AG08396 (cell line): ENCODE measurements around the gene KRTAP5-6.
"Not testable (repeated sequence)": the region's sequence is repeated elsewhere in the genome, so short reads cannot be mapped to it uniquely, and the experiment has no call there.

ENCODE experiments used
- DNase-seq: peaks from one replicate; pipeline ENCODE4 v3.0.0; 2012; ENCODE audit warnings: low spot score, mixed read lengths

KRTAP5-6 gene

DNA sequence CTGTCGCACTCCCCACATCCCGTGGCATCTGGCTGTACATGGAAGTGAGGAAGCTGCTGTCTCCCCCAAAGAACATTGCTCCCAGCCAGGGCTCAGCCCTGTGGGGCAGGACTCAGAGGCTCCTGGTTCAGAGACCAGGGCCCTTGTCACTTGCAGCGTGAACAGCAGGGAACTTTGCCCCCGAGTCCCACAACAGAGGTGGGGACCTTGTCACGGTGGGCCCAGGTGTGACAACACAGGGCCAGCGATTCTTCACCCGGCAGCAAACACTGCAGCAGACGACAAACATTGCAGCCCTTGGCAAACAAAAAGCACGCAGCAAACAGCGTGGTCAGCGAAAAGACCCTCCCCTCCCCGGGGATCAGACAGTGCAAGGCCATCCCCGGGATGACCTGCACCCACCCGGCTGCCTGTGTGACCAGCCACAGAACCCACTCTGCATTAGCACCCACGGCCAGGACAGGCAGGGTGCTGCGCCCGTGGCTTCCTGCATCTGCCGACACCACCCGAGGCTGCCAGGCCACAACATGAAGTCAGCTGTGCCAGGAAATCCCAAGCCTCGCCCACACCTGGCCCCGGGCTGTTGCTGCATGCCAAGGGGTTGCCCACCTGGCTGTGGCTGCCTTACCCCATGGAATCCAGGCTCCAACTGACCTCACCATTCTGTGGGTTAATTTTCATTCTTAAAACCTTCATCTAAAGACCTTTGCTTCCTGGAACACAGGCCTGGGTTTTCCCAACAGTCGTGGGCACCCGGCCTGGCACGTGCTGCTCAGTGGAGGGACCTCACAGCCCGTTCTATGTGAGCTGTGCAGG lies 35.3 kb upstream of the KRTAP5-6 start:
- DNase-seq, result not testable (repeated sequence)

DNA sequence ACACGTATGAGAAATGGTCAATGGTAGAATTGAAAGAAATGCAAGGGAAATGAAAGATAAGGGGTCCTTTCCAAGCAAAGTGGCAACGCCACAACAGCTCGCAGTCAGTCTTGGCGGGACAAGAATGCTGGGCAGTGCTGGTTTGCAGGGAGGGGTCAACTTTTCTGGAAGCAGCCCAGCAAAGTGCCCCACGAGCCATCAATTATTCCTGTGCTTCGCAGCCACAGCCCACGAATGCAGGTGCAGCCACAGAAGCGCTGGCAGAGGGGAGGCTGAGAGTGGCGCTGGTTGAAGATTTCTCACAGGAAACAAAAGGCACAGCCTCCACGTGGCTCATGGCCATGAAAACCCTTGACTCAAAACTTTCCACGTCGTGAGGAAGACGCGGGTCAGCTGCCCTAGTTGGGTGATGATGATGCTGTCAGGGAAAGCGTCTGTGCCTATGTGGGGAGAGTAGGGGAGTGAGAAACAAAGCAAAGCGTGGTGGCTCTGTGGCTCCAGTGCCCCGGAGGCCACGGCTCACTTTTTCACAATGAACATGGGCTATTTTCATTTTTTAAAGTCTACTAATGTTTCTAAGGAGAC lies 34.2 kb upstream of the KRTAP5-6 start:
- not testable (repeated sequence) for DNase-seq

DNA sequence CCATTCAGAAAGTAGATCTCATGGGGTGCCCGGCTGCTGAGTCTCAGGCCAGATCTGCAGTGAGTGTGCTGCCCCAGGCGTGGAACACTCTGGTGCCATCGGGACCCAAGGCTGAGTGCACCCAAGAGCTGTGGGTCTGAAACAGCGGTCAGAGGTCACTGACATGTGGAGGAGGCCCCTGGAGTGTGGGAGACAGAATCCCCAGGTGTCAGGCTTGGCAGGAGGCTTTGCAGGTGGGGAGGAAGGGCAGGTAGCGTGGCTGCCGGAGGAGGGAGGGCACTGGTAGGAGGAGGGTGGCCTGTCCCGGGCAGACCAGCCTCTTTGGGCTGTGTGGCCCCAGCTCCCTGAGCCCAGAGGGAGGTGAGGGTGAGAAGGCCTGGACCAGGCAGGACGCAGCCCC lies 31.7 kb upstream of the KRTAP5-6 start:
- no peak for DNase-seq

DNA sequence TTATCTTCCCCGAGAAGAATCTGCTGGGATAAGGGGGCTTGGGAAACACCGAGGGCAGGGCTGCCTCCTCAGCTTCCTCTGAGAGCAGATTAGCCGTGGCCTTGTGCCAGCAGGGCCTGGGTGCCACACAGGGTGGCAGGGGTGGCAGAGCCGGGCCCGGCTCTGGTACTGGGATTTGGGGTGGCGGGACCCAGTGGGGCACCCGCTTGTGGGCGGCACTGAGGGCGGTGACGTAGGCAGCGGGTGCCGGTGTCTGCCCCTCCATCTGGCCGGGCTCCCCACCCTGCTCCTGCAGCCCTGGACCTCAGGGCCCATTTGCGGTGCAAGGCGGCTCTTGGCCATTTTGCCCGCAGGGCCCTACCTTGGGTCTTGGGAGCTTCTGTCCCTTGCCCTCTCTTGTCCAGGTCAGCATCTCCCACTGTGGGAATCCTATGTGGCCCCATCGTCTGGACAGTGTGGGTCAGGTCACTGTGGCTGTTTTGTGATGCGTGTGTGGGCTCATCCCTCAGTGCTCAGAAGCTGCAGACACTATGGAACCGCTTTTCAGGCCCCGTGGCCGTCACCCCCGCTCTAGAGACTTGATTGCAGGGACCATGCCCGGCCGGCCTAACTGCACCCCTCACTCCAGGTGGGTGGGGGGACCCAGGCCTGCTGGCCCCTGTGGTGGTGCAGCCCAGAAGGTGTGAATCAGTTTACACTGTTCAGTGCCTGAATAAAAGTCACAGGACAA lies 29.7 kb upstream of the KRTAP5-6 start:
- no peak for DNase-seq

DNA sequence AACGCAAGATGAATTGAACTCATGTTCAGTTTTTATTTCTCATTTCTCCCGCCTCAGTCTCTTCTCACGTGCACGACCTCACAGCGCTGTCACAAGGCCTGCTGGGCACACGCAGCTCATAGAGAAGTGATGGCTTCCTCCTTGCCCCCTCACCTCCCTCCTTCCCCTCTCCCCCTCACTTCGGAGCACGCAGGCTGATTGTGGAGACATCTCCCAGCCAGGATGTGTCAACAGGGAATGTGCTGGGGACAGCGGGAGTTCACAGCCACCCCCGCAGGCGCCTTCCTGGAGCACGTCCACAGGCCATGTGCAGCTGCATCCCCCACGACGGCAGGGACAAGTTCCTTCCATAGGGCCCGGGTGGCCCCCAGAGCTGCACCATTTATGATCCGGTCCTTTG lies 29.1 kb upstream of the KRTAP5-6 start:
- DNase-seq, result no peak

DNA sequence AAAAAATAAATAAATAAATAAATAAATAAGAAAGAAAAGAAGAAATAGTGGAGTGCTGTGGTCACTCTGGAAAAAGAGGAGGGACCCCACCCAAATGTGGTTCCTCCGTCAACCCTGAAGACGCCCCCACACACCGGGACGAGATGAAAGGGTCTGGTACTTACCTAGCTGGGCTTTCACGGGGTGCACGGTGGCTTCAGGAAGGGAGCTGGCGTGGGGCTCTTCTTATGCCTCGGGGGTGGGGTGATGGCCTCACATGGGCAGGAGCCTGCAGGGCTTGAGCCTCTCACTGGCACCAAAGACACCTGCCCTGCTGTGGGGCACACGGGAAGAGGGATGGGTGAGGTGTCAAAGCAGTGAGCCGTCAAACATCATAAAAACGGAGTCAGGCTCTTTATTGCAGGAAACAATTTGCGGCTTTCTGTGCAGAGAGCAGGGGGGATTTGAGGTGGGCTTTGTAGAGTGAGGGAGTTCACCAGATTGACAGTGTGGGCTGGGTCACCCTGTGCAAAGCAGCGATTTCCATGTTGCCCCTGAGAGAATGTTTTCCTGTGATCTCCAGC lies 28.0 kb upstream of the KRTAP5-6 start:
- DNase-seq, result no peak

DNA sequence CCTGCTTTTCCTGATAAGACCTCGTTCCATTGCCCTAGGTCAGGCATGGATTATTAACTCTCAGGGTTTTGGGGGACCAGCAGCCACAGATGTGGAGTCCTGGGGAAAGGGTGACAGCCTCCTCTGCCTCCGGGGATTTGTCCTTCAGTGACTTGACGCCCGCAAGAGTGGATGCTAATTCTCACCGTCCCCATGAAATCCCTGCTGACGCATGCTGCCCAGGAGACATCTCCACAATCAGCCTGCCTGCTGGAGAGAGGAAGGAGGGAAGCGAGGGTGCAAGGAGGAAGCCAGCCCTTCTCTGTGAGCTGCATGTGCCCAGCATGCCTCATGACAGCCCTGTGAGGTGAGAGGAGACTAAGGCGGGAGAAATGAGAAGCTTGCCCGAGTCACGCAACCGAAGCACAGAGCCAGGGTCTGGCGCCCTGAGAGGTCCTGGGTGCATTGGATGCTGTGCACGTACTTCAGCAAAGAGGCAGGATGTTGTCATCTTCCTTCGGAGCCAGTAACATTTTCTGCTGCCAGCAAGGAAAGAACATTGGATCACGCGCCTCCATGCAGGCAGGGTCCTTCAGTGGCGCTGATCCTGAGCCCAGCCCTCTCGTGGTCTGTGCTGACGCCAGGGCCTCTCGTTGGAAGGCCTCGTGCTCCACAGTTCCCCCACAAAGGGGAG lies 27.3 kb upstream of the KRTAP5-6 start:
- no peak for DNase-seq

DNA sequence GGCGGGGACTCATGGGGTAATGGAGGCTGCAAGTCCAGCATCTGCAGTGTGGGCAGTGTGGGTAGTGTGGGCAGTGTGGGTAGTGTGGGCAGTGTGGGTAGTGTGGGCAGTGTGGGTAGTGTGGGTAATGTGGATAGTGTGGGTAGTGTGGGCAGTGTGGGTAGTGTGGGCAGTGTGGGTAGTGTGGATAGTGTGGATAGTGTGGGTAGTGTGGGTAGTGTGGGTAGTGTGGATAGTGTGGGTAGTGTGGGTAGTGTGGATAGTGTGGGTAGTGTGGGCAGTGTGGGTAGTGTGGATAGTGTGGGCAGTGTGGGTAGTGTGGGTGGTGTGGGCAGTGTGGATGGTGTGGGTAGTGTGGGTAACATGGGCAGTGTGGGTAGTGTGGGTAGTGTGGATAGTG lies 26.5 kb upstream of the KRTAP5-6 start:
- DNase-seq, result not testable (repeated sequence)

DNA sequence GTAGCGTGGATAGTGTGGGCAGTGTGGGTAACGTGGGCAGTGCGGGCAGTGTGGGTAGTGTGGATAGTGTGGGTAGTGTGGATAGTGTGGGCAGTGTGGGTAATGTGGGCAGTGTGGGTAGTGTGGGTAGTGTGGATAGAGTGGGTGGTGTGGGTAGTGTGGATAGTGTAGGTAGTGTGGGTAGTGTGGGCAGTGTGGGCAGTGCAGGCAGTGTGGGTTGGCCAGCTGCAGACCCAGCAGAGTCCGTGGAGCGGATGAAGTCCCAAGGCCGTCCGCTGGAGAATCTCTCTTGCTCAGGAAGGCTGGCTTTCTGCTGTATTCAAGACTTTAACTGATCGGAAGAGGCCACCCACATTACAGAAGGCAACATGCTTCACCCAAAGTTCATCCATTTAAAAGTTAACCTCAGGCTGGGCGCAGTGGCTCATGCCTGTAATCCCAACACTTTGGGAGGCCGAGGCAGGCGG lies 26.1 kb upstream of the KRTAP5-6 start:
- DNase-seq, result no peak

DNA sequence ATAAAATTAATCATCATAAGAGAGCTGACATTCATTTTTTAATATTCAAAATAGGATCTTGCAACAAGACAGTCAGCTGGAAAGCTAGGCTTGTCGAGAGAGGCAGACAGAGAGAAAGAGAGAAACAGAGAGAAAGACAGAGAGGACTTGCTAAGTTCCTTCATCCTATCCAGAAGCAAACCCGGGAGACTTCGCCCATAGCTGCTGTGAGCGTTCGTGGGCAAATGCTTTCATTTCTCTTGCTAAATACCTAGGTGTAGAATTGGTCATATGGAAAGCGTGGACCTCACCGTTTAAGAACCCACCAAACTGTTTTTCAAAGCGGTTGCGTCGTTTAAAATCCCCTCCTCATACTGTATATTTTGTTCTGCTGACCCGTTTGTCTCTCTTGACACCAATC lies 25.3 kb upstream of the KRTAP5-6 start:
- no peak for DNase-seq

DNA sequence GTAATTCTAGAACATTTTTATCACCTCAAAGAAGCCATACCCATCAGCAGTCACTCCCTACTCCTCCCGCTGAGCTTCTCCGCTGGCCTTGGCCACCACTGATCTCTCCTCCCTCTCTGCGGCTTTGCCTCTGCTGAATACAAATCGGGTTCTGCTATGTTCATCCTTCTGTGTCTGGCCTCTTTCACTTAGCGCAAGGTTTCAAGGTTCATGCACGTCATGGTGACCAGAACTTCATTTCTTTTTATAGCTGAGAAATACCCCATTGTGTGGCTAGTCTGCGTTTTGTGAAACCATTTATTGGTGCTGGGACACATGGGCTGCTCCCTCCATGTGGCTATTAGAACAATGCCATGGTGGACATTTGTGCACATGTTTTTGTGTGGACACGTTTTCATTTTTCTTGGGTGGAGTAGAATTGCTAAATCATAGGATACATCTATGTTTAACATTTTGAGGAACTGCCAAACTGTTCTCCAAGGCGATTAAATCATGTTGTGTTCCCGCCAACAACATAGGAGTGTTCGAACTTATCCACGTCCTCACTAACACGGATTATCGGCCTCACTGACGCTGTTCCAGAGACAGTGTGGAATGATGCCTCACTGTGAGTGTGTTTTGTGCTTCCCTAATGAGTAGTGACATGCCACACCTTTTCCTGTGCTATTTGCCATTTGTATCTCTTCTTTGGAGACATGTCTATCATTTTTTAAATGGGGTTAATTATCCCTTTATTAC lies 24.2 kb upstream of the KRTAP5-6 start:
- DNase-seq, result no peak

DNA sequence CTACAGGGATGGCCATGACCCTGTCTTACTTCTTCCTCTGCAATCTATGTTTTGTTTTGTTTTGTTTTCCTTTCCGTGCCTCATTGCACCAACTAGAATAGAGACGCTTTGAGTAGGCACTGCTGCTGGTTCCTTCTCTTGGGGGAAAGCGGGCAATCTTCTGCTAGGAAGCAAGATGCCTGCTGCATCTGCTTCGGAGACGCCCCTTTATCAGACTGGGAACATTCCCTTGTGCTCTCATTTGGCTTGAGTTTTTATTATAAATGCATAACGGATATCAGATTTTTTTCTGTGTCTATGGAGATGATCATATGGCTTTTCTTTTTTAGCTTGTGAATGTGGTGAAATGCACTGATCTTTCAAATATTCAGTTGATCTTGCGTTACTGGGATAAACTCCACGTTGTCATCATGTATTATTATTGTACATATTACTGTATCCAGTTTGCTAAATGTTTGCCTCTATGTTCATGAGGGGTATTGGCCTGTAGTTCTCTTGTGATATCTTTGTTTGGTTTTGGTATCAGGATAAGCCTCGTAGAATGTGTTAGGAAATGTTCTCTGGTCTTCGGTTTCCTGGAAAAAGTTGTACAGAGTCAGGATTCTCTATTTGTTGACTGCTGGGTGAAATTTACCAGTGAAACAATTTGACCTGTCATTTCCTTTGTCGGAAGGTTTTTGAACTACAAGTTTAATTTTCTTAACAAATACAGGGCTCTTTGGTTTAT lies 23.4 kb upstream of the KRTAP5-6 start:
- no peak for DNase-seq

DNA sequence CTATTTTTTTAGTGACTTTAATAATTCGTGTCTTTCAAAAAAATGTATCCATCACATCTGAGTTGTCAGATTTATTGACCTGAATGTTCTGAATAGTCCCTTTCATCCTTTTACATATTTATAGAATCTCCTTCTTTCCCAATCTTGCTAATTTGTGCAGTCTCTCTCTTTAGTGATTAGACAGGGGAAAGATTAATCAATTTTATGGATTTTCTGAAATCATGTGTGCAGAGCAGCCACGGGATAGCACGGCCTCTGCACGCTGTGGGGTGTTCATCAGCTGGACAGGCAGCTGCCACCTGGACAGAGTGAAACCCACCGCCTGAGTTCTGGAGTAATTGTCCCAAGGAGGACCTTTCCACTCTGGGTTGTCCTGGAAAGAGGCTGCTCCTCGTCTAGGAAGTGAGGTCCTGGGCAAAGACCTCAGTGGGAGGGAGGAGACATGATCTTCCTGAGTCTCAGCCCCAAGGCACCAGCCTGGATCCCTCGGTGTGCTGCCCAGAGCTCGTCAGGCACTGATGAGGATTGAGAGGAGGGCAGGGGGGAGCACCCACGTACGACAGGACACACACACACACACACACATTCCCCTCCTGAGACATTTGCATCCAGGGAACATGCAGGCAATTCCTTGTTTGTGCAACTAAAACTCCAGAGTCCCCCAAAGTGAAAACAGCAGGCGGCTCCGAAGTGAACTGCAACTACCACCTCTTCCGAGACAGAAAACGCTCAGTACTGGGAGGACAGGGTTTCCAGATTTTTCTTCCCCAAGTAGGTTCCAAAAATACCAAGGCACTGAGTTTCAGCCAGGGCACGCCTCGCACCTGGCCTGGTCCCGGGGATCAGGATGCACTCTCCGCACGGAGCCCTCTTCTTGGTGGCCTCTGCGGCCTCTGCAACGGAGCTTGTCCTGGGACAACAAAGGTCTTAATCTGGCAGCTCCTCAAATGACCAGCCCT lies 22.5 kb upstream of the KRTAP5-6 start:
- DNase-seq, result no peak

DNA sequence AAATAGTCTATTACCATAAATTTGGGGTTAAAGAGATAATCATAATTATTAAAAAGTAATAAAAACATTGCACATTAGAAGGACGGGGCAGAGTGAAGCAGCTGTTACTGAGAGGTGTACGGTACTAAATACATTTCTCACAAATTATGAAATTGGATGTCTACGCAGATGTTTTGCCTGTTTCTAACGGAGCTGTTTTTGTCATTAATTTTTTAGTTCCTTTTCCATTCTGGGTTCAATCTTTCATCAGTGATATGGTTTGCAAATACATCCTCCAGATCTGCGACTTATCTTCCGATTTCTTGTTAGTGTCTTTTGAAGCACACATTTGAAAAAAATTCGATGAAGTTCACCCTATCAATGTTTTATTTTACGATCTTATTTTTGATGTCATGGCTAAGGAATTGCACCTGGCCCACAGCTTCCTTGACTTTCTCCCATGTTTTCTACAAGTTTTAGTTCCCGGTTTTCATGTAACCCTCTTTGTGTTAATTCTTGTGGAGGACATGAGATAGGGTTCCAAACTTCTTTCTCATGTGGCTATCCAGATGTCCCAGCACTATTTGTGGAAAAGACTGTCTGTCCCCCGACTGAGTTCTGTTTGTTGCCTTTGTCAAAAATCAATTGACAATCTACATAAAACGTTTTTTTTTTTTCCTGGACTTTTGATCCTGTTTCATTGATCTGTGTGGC lies 21.3 kb upstream of the KRTAP5-6 start:
- no peak for DNase-seq

DNA sequence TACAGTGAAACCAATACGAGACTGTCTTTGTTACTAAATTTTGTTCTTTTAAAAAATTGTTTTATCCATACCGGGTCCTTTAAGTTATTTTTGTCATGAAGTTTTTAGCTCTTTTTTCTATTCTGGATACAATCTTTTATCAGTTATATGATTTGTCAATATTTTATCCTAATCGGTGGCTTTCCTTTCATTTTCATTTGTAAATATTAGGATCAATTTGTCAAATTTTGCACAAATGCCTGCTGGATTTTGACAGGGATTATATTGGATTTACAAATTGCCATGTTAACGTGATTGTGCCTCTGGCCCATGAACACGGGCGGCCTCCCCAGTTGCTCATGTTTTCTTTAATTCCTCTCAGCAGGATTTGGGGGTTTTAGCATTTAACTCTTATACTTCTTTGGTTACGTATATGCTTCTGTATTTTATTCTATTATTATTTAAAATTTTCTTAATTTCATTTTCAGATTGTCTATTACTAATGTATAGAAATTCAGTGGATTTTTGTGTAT lies 20.7 kb upstream of the KRTAP5-6 start:
- DNase-seq, result no peak

DNA sequence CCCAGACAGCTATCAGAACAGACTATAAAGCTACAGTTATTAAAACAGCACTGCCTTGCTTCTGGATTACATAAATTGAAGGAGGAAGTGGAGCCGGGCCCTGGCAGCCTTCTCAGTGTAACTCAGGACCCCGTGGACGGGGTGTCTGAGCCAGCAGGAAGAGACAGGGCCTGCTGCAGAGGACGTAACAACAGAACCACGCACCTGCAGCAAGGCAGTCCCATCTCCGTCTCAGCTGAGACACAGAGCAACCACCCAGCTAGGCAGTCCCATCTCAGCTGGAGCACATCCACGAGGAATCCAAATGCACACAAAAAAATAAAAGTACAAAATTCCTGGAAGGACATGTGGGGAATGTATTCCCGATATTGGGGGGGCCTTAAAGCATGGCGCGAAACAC lies 17.1 kb upstream of the KRTAP5-6 start:
- DNase-seq, result no peak

DNA sequence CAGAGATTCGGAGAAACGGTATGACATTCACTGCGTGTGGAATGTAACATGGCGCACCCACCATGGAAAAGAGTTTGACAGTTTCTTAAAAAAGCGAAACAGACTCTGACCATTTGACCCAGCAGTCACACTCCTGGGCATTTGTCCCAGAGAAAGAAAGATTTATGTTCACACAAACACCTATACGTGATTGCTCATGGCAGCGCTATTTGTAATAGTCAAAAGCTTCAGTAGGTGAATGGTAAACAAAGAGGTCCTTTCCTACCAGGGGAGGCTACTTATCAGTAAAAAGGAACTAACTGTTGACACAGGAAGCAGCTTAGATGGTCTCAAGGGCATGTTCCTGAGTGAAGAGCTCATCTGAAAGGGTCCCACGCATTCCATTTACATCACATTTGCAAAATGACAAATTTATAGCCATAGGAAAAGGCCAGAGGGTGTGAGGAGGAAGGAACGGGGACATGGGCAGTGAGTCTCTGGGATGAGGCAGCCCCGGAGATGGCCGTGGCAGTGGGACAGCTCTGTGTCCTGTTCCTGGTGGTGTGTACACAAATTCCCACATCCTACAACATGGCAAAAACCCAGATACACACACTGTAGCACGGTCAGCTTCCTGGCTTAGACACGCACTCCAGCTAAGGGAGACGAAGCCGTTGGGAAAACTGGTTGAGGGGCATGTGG lies 14.6 kb upstream of the KRTAP5-6 start:
- DNase-seq, result no peak

DNA sequence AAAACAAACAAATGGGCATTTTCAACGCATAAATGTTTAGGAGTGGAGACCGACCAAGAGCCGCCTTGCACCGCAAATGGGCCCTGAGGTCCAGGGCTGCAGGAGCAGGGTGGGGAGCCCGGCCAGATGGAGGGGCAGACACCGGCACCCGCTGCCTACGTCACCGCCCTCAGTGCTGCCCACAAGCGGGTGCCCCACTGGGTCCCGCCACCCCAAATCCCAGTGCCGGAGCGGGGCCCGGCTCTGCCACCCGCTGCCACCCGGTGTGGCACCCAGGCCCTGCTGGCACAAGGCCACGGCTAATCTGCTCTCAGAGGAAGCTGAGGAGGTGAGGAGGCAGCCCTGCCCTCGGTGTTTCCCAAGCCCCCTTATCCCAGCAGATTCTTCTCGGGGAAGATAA lies 13.8 kb upstream of the KRTAP5-6 start:
- not testable (repeated sequence) for DNase-seq
